Hepatocyte (in vitro differentiated cells): ENCODE results near the gene CCIN.

Experiments used
- EZH2 ChIP-seq: fragments of 200-600 bp; sonication (generic); IDR thresholded peaks from 2 replicates; pipeline ENCODE4 v1.6.1; 2016; ENCODE audit warnings: antibody characterized with exemption, mild to moderate bottlenecking, borderline replicate concordance
- EZH2phosphoT487 ChIP-seq: fragments of 200-600 bp; sonication (generic); IDR thresholded peaks from one replicate; pipeline ENCODE4 v1.6.1; 2018; ENCODE audit warnings: antibody characterized with exemption, mild to moderate bottlenecking, low read depth, moderate library complexity; ENCODE audit not compliant: unreplicated experiment, severe bottlenecking
- TF ChIP-seq, protein P1 (sequence below): fragments of 200-600 bp; sonication (generic); IDR thresholded peaks from 2 replicates; pipeline ENCODE4 v1.5.1; 2016; ENCODE audit warnings: antibody characterized with exemption, mild to moderate bottlenecking; ENCODE audit not compliant: poor library complexity

- TF ChIP-seq, protein P1, sequence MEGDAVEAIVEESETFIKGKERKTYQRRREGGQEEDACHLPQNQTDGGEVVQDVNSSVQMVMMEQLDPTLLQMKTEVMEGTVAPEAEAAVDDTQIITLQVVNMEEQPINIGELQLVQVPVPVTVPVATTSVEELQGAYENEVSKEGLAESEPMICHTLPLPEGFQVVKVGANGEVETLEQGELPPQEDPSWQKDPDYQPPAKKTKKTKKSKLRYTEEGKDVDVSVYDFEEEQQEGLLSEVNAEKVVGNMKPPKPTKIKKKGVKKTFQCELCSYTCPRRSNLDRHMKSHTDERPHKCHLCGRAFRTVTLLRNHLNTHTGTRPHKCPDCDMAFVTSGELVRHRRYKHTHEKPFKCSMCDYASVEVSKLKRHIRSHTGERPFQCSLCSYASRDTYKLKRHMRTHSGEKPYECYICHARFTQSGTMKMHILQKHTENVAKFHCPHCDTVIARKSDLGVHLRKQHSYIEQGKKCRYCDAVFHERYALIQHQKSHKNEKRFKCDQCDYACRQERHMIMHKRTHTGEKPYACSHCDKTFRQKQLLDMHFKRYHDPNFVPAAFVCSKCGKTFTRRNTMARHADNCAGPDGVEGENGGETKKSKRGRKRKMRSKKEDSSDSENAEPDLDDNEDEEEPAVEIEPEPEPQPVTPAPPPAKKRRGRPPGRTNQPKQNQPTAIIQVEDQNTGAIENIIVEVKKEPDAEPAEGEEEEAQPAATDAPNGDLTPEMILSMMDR: no peak
- TF ChIP-seq EZH2: no peak
- no peak for TF ChIP-seq EZH2phosphoT487
These were observed 1.3 kb downstream of the CCIN start for GRCh38 chr9:36170531-36170930.
